Measurements from ENCODE around the gene SYT12. TPM values are rescaled to one million over a fixed set of nuclear protein-coding genes. Genes with fewer than 3 reads are reported as not detected.
"Not testable (repeated sequence)": the region's sequence is repeated elsewhere in the genome, so short reads cannot be mapped to it uniquely, and the experiment has no call there.

SYT12 gene
- total and polyA plus RNA-seq, 4 donors: 0.47 to 12.1 (median 1.4) TPM

DNA sequence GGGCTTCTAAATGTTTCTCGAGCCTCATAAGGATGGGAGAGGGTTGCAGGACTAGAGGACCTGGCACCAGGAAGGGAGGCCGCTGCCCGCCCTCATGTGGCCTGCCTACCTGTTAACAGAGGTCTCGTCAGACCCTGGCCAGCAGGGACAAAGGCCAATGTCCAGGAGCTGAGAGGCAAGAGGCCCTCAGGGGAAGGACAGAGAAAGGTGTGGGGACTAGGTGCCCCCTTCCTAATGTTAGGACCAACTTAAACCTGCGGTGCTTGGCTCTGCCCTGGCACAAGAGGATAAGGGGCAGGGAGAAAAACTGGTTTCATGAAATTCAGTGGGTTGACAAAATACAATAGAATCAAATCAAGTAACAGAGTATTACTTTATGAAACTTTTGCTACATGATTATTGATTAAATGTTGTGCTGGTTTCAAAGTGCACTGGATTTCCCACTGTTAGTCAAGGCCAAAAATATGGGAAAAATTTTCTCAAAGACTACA is 20.0 kb upstream of the SYT12 start:
- H3K4me3 ChIP-seq (ENCODE audit: low read depth in 1 of 3, low read length in 3 of 3): no peak overlapping the region
- no peaks in the 10 kb centered on the region for H3K9me3 ChIP-seq (ENCODE audit: control insufficient read depth in 4 of 4, low read length in 3 of 4)
- no peak overlapping the region for H3K9ac ChIP-seq (ENCODE audit: low read depth in 1 of 2, low read length in 2 of 2)
- DNase-seq (ENCODE audit: low spot score): no peak
- peaks cover 5 to 30% (median 20%) of the 10 kb centered on the region in 4 donors for H3K4me1 ChIP-seq (ENCODE audit: control insufficient read depth in 4 of 4, insufficient read depth in 4 of 4, low read length in 3 of 4)
- TF ChIP-seq FOXA1 (IDR thresholded peaks at IDR 0.05) (no peak), EGR1 (IDR thresholded peaks at IDR 0.05; ENCODE audit: low read depth in 2 of 2) (peak in 1 of 2 donors; percentile 27), NR2F2 (IDR thresholded peaks at IDR 0.05) (peak; percentile 39), FOXA2 (IDR thresholded peaks at IDR 0.05) (no peak), HNF4A (conservative IDR thresholded peaks at IDR 0.05) (peak; percentile 99), GABPA (IDR thresholded peaks at IDR 0.05 in 1 of 2, conservative IDR thresholded peaks at IDR 0.05 in 1 of 2) (no peak), RAD21 (IDR thresholded peaks at IDR 0.05) (peak; percentile 45 to 46), TAF1 (conservative IDR thresholded peaks at IDR 0.05) (no peak), SP1 (IDR thresholded peaks at IDR 0.05) (peak; percentile 71), YY1 (IDR thresholded peaks at IDR 0.05) (peak; percentile 26), HNF4G (IDR thresholded peaks at IDR 0.05) (peak; percentile 91), RXRA (IDR thresholded peaks at IDR 0.05) (peak; percentile 87 to 89), JUND (IDR thresholded peaks at IDR 0.05) (peak in 1 of 2 donors; percentile 34)
- TF ChIP-seq, protein P1, sequence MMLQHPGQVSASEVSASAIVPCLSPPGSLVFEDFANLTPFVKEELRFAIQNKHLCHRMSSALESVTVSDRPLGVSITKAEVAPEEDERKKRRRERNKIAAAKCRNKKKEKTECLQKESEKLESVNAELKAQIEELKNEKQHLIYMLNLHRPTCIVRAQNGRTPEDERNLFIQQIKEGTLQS (IDR thresholded peaks at IDR 0.05): peak; percentile 14
- TF ChIP-seq, protein P2, sequence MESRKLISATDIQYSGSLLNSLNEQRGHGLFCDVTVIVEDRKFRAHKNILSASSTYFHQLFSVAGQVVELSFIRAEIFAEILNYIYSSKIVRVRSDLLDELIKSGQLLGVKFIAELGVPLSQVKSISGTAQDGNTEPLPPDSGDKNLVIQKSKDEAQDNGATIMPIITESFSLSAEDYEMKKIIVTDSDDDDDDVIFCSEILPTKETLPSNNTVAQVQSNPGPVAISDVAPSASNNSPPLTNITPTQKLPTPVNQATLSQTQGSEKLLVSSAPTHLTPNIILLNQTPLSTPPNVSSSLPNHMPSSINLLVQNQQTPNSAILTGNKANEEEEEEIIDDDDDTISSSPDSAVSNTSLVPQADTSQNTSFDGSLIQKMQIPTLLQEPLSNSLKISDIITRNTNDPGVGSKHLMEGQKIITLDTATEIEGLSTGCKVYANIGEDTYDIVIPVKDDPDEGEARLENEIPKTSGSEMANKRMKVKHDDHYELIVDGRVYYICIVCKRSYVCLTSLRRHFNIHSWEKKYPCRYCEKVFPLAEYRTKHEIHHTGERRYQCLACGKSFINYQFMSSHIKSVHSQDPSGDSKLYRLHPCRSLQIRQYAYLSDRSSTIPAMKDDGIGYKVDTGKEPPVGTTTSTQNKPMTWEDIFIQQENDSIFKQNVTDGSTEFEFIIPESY (IDR thresholded peaks at IDR 0.05): no peak
- TF ChIP-seq, protein P3, sequence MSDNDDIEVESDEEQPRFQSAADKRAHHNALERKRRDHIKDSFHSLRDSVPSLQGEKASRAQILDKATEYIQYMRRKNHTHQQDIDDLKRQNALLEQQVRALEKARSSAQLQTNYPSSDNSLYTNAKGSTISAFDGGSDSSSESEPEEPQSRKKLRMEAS (IDR thresholded peaks at IDR 0.05): peak; percentile 60
- TF ChIP-seq, protein P4, sequence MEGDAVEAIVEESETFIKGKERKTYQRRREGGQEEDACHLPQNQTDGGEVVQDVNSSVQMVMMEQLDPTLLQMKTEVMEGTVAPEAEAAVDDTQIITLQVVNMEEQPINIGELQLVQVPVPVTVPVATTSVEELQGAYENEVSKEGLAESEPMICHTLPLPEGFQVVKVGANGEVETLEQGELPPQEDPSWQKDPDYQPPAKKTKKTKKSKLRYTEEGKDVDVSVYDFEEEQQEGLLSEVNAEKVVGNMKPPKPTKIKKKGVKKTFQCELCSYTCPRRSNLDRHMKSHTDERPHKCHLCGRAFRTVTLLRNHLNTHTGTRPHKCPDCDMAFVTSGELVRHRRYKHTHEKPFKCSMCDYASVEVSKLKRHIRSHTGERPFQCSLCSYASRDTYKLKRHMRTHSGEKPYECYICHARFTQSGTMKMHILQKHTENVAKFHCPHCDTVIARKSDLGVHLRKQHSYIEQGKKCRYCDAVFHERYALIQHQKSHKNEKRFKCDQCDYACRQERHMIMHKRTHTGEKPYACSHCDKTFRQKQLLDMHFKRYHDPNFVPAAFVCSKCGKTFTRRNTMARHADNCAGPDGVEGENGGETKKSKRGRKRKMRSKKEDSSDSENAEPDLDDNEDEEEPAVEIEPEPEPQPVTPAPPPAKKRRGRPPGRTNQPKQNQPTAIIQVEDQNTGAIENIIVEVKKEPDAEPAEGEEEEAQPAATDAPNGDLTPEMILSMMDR (IDR thresholded peaks at IDR 0.05; ENCODE audit: low read depth, low read length, missing input control): no peak
- TF ChIP-seq, protein P5, sequence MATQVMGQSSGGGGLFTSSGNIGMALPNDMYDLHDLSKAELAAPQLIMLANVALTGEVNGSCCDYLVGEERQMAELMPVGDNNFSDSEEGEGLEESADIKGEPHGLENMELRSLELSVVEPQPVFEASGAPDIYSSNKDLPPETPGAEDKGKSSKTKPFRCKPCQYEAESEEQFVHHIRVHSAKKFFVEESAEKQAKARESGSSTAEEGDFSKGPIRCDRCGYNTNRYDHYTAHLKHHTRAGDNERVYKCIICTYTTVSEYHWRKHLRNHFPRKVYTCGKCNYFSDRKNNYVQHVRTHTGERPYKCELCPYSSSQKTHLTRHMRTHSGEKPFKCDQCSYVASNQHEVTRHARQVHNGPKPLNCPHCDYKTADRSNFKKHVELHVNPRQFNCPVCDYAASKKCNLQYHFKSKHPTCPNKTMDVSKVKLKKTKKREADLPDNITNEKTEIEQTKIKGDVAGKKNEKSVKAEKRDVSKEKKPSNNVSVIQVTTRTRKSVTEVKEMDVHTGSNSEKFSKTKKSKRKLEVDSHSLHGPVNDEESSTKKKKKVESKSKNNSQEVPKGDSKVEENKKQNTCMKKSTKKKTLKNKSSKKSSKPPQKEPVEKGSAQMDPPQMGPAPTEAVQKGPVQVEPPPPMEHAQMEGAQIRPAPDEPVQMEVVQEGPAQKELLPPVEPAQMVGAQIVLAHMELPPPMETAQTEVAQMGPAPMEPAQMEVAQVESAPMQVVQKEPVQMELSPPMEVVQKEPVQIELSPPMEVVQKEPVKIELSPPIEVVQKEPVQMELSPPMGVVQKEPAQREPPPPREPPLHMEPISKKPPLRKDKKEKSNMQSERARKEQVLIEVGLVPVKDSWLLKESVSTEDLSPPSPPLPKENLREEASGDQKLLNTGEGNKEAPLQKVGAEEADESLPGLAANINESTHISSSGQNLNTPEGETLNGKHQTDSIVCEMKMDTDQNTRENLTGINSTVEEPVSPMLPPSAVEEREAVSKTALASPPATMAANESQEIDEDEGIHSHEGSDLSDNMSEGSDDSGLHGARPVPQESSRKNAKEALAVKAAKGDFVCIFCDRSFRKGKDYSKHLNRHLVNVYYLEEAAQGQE (IDR thresholded peaks at IDR 0.05): peak; percentile 36
- peak overlapping the region; percentile 6 to 66 for H3K27ac ChIP-seq (ENCODE audit: low read depth in 1 of 2, low read length in 2 of 2)
- no peaks in the 10 kb centered on the region for H3K27me3 ChIP-seq (ENCODE audit: control insufficient read depth in 4 of 4, insufficient read depth in 4 of 4, low read length in 3 of 4)
- WGBS: 40% methylated on average over 5 of the region's 5 CpGs
- H3K36me3 ChIP-seq (ENCODE audit: control insufficient read depth in 4 of 4, insufficient read depth in 3 of 4, low read depth in 1 of 4, low read length in 3 of 4): no peaks in the 10 kb centered on the region

DNA sequence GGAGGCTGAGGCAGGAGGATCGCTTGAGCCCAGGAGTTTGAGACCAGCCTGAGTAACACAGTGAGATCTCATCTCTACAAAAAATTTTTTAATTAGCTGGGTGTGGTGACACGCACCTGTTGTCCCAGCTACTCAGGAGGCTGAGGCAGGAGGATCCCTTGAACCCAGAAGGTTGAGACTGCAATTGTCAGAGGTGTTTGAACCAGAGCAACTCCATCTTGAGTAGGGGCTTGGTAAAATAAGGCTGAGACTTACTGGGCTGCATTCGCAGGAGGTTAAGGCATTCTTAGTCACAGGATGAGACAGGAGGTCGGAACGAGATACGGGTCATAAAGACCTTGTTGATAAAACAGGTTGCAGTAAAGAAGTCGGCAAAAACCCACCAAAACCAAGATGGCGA is 17.7 kb upstream of the SYT12 start:
- H3K4me1 ChIP-seq (ENCODE audit: control insufficient read depth in 4 of 4, insufficient read depth in 4 of 4, low read length in 3 of 4): peaks cover 5 to 38% (median 22%) of the 10 kb centered on the region in 4 donors
- DNase-seq (ENCODE audit: low spot score); H3K27ac ChIP-seq (ENCODE audit: low read depth in 1 of 2, low read length in 2 of 2); H3K27me3 ChIP-seq (ENCODE audit: control insufficient read depth in 4 of 4, insufficient read depth in 4 of 4, low read length in 3 of 4); H3K4me3 ChIP-seq (ENCODE audit: low read depth in 1 of 3, low read length in 3 of 3); H3K36me3 ChIP-seq (ENCODE audit: control insufficient read depth in 4 of 4, insufficient read depth in 3 of 4, low read depth in 1 of 4, low read length in 3 of 4); H3K9ac ChIP-seq (ENCODE audit: low read depth in 1 of 2, low read length in 2 of 2); H3K9me3 ChIP-seq (ENCODE audit: control insufficient read depth in 4 of 4, low read length in 3 of 4): not testable (repeated sequence)
- WGBS: 97% methylated on average over 8 of the region's 8 CpGs
